Inferior parietal cortex (tissue), 1 donor: ENCODE measurements around the gene U2AF1L4.
"Not testable (repeated sequence)": the region's sequence is repeated elsewhere in the genome, so short reads cannot be mapped to it uniquely, and the experiment has no call there.

Experiments used
- DNase-seq: peaks from one replicate; pipeline ENCODE4 v3.0.0-alpha.2; 2016; ENCODE audit errors: extremely low spot score

Gene U2AF1L4

DNA sequence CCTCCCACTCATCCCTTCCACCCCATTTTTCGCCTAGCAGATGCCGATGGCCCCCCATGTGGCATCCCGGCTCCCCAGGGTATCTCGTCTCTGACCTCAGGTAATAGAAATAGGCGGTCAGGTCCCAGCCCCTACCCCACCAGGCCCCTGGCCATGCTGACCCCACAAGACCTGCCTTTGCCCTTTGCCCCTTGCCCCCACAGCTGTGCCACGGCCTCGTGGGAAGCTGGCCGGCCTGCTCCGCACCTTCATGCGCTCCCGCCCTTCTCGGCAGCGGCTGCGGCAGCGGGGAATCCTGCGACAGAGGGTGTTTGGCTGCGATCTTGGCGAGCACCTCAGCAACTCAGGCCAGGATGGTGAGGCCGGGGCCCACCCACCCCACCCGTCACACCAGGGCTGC is 35.5 kb upstream of the U2AF1L4 start:
- DNase-seq: no peak

DNA sequence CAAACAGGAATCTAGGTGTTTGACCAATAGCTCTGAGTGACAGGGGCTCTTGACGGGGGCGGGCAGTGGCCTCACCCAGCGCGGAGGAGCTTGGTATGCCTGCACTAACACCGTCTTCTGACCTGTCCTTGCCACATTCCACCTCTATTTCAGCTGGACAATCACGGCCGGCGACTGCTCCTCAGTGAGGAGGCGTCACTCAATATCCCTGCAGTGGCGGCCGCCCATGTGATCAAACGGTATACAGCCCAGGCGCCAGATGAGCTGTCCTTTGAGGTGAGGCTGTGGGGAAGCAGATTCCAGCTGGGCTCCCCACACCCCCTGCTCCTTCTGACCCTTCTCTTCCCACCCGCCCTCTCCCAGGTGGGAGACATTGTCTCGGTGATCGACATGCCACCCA is 34.8 kb upstream of the U2AF1L4 start:
- DNase-seq: no peak

DNA sequence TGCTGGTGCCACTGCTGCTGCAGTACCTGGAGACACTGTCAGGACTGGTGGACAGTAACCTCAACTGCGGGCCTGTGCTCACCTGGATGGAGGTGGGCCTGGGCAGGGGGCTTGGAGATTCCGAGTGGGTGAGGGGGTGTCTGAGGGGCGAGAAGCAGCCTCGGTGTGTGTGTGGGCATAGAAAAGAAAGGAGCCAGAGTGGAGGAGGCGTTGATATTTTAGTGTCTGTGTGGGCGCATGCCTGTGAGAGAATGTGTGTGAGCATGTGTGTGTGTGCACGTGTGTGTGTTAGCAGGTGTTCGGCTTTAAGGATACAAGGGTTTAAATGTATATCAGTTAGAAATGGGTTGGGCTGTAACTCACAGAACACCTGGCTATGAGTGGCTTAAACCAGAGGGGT is 33.8 kb upstream of the U2AF1L4 start:
- DNase-seq: no peak

DNA sequence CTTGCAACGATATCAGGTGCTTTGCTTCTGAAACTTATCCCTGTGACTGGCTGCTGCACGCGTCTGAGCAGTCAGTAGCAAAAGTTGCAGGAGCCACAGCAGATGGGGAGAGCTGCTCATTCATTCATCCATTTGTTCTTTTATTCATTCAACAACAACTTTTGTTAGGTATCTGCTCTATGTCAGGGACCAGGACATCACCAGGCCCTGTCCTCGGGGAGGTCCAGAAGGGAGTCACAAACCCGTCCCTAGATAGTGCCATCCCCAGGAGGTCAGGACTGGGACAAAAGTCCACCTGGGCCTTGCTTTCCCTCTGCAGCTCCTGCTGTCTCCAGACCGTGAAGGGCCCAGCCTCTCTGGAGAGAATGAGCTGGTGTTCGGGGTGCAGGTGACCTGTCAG is 32.7 kb upstream of the U2AF1L4 start:
- DNase-seq: no peak

DNA sequence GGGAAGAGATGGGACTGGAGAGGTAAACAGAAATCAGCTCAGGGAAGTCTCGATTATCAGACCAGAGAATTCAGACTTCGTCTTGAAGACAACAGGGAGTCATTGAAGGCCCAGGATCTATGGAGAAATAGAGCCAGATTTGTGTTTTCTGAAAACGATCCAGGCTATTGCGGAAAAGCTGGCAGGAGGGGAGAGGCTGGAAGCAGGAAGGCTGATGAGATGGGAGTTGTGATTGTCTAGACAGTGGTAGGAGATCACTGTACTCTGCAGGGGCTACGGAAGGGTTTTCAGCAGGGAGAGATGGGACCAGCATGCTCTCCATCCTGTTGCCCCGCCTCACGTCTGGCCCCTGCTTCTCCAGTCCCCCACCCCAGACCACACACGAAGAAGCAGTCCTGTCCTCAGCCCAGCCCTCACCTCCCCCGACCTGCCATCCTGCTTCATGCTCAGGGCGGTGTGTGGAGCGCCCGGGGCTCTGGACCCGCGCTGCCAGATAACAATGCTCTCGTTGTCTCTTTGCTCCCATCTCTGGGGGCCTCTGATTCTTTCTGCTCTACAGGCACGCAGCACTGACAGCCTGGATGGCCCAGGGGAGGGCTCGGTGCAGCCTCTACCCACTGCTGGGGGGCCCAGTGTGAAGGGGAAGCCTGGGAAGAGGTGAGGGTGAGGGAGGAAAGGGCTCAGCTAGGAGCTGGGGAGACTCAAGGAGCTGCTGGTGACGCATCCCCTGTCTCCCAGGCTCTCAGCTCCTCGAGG is 32.0 kb upstream of the U2AF1L4 start:
- DNase-seq: no peak

DNA sequence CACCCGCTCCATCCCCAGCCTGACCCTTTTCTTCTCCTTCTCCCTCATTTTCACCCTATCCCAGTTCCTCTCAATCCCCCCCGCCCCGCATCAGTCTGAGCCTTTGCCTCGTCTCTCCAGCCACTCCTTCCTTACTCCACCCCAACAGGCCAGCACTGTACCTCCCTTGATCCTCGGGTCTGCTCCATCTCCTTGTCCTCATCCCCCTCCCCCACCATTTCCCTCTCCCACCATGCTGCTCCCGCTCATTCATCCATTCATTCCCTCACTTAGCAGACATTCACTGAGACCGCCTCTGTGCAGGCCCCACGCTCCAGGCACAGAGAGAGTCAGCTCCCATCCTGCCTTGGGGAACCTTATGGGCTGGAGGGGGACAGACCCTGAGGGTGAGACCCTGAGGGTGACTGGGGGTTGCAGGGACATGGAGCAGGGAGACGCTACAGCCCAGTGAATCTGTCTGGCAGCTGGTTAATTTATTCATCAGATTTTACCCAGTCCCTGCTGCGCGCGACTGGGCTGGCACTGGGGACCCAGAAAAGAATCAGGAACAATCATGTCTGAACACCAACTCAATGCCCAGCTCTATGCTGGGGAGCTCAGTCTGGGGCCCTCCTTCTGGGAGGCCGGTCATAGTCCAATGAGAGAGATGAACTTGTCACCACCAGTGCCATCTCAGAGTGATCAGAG is 31.0 kb upstream of the U2AF1L4 start:
- DNase-seq: no peak

DNA sequence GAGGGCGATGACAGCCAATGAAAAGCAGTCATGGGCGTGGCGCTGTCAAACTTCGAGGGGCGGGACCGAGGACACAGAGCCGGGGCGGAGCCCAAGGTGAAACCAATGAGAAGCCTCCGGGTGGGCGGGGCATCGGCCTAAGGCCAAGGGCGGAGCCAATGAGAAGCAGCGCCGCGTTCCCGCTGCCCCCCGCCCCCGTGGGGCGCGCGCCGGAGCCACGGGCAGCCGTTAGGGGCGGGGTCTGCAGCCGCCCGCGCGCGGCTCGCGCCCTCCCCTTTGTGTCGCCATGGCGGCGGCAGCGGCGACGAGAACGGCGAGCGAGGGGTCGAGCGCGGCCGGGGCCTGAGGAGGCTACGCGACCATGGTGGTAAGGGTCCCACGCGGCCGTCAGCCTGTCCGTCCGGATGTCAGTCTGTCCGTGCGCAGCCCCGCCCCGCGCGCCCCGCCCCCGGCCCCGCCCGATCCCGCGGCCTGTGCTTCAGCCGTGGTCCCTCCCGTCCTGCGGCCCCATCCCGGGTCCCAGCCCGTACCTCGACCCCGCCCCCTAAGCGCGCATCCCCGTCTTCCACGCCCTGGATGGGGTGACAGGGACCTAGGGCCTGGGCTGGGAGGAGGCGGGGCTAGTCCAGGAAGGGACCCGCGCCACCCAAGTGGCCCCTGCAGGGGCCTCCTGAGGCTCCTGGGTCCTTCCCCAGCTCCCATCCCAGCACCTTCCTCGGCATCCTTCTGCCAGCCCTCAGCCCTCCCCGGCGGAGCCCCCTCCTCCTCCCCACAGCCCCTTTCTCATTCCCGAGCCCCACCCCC is 30.3 kb upstream of the U2AF1L4 start, which contains the start of gene ARHGAP33:
ARHGAP33 (plus strand) TSS at position 267 of the 804 bp plus-strand sequence; CDS start at position 362, 95 bp downstream.
- peak; percentile 98 for DNase-seq

DNA sequence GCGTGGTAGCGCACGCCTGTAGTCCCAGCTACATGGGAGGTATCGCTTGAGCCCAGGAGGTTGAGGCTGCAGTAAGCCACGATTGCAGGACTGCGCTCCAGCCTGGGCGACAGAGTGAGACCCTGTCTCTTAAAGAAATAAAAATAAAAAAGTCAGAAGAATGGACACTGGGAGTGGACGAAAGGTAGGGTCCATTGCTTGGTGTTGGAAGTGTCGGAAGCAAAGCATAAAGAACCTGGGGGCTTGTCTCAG is 29.8 kb upstream of the U2AF1L4 start:
- DNase-seq: no peak

DNA sequence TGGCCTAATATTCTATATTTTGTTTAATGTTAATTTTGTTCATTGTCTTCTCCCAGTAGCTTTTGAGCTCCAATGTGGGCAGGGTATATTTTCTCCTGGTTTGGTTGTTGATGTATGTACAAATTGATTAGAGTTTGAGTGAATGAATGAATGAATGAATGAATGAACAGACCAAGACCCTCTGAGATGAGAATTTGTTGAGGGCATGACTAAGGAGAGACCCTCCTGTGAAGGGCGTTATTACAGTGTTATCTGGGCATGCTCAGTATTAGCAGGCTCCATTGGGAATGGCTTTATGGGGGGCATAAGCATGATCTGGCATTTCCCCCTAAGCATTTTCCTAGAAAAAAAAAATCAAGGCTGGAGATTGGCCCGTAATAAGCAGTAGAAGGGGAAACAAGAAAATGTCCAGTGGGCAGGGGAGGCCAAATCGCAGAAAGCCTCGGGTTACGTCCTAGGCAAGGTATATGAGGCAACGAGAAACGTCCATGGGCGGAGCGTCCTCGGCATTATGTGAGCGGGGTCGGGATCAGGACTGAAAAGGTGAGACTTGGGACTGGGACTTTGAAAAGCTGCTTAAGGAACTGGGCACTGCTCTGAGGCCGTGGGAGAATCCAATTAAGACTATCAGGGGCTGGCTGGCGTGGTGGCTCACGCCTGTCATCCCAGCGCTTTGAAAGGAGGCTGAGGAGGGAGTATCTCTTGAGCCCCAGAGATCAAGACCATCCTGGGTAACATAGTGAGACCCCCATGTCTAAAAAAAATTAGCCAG is 29.2 kb upstream of the U2AF1L4 start:
- no peak for DNase-seq

DNA sequence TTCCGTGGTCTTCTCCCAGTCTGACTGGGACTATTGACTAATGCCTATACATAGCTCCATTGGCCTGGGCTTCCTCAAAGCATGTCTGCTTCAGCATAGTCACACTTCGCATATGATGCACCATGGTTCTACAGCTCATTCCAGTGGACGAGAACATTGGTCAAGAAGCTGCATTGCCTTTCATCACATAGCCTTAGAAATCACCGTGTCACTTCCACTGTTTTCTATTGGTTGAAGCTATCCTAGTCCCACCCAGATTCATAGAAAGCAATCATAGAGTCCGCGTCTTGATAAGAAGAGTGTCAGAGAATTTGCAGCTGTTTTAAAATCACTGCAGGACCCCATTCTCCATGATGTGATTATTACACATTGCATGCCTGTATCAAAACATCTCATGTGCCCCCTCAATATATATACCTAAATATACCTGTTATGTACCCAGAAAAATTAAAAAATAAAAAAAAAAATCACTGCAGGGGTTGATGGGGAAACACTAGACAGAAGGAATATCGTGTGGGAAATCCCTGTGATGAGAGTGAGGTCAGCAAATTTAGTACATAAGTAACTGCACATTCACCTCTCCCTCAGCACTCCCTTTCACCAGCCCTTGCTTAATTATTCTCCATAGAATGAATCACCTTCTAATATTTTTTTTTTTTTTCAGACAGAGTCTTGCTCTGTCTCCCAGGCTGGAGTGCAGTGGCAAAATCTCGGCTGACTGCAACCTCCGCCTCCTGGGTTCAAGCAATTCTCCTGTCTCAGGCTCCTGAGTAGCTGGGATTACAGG is 28.0 kb upstream of the U2AF1L4 start:
- no peak for DNase-seq

DNA sequence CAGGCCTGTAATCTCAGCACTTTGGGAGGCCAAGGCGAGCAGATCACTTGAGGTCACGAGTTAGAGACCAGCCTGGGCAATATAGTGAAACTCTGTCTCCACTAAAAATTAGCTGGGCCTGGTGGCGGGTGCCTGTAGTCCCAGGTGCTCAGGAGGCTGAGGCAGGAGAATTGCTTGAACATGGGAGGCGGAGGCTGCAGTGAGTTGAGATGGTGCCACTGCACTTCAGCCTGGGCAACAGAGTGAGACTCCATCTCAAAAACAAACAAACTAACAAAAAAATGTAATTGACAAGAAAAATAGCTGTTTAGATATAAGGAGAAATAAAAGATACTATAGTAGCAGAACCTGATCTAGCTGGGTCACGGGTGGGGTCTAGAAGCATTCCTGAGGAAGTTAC is 27.1 kb upstream of the U2AF1L4 start:
- DNase-seq: not testable (repeated sequence)

DNA sequence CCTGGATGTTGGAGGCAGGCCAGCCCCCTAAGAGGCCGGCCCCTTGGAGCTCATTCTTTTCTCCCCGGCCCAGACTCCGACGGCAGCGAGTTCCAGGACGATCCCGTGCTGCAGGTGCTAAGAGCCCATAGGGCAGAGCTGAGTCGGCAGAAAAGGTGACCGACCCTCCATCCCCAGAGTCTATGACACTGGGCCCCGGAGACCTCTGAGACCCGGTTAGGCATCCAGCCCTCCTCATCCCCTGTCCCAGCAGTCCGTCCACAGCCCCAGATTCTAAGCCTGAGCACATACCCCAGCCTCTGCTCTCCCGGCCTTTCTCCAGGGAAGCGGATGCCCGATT is 22.8 kb upstream of the U2AF1L4 start:
- no peak for DNase-seq

DNA sequence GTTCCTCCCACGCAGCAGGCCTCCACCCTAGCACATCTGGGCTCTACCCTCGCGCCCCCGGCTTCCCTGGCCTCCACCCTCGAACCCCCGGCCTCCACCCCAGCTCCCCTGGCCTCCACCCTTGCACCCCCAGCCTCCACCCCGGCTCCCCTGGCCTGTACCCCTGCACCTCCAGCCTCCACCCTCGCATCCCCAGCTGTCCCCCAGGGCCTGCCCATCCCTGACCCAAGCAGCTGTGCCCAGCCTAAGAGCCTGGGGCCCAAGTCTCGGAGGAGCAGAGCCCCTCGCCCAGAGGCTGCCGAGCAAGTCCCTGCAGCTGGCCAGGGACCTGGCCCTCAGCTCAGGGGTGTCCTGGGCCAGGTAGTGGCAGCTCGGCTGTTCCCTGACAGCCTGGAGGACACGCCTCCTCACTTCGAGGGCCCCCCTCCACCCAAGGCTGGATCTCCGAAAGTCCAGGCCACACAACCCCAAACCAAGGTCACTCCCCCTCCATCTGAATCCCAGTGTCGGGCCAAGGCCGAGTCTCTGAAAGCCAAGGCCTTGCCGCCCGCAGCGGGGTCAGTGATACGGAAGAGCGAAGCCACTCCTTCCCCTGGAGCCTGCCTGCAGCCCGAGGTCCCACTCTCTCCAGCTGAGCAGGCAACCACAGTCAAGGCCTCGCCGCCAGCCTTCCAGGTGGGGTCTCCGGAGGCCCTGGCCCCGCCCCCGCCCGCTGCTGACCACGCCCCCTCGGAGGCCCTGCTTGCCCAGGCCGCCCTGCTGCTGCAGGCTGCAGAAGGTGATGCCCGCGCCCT is 22.3 kb upstream of the U2AF1L4 start:
- no peak for DNase-seq

DNA sequence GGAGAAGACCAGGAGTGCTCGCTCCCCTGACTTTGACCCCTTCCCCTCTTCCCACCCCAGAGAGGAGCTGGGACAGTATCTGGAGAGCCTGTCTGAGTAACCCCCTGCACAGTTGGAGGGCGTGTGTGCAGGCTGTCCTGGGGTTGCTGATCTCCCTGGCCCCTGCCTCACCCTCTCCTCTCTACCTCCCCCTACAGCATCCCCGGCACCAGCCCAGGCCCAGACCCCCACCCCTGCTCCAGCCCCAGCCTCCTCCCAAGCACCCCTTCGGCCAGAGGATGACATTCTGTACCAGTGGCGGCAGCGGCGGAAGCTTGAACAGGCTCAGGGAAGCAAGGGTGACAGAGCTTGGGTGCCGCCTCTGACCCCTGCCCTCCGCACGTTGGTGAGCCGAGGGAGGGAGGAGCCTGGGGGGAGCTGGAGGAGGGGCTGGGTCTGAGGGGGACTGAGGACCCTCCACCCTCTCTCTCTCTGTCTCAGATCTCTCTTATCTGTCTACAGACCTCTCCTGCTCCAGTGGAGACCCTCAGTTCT is 21.4 kb upstream of the U2AF1L4 start:
- no peak for DNase-seq

DNA sequence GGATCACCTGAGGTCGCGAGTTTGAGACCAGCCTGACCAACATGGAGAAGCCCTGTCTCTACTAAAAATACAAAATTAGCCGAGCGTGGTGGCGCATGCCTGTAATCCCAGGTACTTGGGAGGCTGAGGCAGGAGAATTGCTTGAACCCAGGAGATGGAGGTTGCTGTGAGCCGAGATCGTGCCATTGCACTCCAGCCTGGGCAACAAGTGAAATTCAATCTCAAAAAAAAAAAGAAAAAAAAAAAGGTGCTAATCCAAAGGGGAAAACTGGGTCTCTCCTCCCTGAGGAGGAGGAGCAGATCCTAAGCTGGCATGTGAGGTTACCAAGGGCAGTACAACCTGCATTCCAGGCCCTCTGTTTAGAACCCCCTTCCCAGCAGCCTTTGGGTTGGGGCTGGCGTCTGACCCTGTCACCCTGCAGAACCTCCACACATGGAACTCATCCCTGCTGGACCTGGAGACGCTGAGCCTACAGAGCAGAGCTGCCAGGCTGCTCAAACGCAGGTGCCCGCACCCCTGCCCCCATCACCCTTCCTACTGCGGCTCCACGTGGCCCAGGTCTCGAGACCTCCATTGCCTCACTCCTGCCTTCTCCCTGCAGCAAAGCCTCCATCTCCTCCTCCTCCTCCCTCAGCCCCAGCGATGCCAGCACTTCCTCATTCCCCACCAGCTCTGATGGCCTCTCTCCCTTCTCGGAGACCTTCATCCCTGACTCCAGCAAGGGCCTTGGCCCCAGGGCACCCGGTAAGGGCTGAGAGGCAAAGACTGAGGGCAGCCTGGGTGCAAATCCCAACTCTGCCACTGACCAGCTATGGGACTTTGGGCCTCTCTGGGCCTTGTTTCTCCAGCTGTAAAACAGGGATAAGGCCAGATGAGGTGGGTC is 19.5 kb upstream of the U2AF1L4 start:
- DNase-seq: no peak

DNA sequence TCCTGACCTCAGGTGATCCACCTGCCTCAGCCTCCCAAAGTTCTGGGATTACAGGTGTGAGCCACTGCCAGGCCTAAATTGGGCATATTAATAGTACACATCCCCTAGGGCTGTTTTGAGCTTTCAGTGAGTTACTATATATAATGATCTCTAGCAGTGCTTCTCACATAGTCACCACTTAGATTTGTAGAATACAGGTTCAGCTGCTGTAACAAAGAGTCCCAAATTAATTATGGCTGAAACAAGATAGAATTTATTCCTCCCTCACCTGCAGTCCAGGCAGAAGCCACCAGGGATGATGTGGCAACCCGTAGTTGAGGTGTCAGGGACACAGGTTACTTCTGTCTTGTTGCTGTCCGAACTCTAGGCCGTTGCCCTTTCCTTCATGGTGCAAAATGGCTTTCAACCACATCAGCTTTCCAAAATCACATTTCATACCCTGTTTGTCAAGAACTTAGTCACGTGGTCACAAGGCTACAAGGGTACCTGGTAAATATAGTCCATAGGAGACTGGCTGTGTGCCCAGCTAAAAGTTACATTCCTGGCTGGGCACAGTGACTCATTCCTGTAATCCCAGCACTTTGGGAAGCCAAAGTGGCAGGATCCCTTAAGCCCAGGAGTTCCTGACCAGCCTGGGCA is 15.6 kb upstream of the U2AF1L4 start:
- no peak for DNase-seq

DNA sequence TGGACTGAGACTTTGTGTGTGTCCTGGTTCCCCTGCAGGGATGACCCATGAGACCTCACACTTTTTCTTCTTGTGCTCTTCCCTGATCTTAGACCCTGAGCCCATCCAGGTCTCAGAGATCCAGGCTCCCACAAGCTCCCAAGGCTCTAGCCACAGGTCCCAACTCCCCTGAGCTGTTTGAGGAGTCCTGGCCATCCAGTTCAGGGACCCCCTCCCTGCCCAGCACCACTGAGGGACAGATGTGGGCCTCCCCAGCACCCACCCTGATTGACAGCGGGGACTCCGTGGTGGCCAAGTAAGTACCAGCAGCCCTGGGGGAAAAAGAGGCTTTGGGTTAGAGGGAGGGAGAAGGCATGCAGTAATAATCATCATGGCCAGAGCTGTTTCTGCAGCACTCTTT is 14.5 kb upstream of the U2AF1L4 start:
- DNase-seq: no peak

DNA sequence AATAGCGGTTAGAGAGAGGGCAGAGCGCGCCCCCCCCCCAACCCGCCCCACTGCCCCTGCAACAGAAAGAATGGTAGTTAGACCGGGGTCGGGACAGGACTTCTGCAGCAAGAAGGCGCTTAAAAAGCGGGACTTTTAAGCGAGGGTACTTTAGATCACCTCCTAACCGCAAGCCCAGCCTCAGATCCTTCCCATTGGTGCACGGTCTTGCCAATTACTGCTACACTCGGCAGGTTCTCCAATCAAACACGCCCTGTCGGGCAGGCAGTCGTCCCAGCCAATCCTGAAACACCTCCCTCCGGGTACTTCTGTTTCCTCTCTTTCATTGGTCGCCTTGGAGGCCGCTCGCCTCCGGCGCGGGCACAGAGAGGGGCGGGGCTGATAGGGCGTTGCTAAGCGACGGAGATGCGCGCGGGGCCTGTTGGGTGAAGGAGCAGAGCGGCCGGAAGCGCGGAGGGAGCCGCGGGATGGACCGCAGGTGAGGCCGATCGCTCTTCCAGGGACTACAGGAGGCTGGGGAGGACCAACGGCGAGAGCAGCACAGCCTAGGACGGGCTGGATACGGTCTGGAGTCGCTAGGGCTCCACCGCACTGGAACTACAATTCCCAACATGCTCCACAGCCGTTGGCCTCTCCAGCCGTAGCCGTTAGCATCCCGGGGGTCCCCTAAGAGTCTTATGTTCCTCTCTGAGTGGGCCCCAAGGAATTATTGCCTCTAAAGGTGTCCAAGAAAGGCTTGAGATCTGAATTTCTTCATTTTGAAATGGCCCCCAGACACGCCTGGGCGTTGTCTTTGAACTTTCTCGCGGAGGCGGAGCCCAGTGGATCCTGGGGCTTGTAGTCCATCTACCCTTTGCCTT is 12.8 kb upstream of the U2AF1L4 start, which contains the start of gene PROSER3:
PROSER3 (plus strand) TSS at position 428 of the 860 bp plus-strand sequence; CDS start at position 468, 40 bp downstream.
- DNase-seq: peak; percentile 100
